ENCODE measurements around the gene APPL1.

The APPL1 gene

DNA sequence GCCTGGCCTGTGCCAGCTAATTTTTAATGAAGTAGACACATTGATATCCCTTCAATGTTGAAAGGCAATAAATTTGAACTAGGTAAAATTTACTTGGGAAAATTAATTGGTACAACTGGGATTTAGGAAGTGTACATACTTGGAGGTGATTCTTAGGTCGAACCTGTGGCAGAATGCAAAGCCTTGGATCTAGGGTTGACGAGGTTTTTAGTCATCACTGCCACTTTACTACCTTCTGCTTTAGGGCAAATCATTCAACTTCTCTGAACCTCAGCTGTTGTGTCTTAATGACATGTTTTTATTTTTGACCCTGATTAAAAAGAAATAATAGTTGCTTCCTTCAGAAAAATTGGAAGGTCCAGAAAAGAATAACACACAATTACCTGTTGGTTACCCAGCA is 2.5 kb downstream of the APPL1 start:
- no peaks in the 10 kb centered on the region for H3K4me1 ChIP-seq (ENCODE audit: control insufficient read depth, insufficient read depth, low read length)
- H3K36me3 ChIP-seq (ENCODE audit: control insufficient read depth, insufficient read depth, low read length): no peaks in the 10 kb centered on the region
- H3K27me3 ChIP-seq (ENCODE audit: control insufficient read depth, insufficient read depth, low read length): peaks cover 6% of the 10 kb centered on the region
- H3K4me3 ChIP-seq (ENCODE audit: low read depth, low read length): no peak overlapping the region
- H3K9me3 ChIP-seq (ENCODE audit: control insufficient read depth, insufficient read depth, low read length): no peaks in the 10 kb centered on the region
- no peak overlapping the region for H3K9ac ChIP-seq (ENCODE audit: low read depth, low read length)

GRCh38 chr3:57233799-57234198 is 6.3 kb downstream of the APPL1 start:
- Histone ChIP-seq H3K9me3 (ENCODE audit: control insufficient read depth, insufficient read depth, low read length) (no peaks in the 10 kb centered on the region), H3K27me3 (ENCODE audit: control insufficient read depth, insufficient read depth, low read length) (peaks cover 3% of the 10 kb centered on the region), H3K4me3 (ENCODE audit: low read depth, low read length) (no peak overlapping the region), H3K9ac (ENCODE audit: low read depth, low read length) (no peak overlapping the region), H3K36me3 (ENCODE audit: control insufficient read depth, insufficient read depth, low read length) (peaks cover 3% of the 10 kb centered on the region), H3K4me1 (ENCODE audit: control insufficient read depth, insufficient read depth, low read length) (no peaks in the 10 kb centered on the region)

DNA sequence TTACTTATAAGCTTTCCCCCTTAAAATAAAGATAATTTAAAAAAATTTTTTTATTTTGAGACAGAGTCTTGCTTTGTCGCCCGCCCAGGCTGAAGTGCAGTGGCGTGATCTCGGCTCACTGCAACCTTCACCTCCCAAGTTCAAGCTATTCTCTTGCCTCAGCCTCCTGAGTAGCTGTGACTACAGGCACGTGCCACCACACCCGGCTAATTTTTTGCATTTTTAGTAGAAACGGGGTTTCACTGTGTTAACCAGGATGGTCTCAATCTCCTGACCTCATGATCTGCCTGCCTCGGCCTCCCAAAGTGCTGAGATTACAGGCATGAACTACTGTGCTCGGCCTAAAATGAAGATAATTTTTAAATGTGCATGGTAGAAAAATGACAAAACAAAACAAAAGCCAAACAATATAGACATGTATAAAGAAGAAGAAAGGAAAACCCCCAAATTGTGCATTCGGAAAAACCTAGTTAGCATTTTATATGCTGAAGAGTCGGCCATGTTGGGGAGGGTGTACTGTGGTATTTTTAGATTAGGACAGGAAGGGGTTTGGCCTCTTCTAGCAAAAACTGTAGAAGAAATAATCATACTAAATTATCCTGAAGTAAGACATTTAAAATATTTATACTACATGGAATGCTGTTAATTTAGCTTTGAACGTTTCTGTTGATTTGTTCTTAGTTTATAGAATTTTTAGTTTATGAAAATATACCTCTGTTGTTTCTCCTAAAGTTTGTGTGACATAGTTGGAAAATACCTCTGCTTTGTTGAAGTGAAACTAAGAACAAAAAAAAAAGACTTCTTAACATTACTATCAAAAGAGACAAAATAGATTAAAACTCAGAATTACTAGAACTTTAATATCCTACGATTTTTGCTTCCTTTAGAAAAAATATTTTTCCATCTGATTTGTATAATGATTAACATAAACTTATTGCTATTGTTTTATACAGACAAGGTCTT is 7.4 kb downstream of the APPL1 start:
- Histone ChIP-seq H3K27me3 (ENCODE audit: control insufficient read depth, insufficient read depth, low read length) (no peaks in the 10 kb centered on the region), H3K9me3 (ENCODE audit: control insufficient read depth, insufficient read depth, low read length) (no peaks in the 10 kb centered on the region), H3K4me3 (ENCODE audit: low read depth, low read length) (no peak overlapping the region), H3K9ac (ENCODE audit: low read depth, low read length) (no peak overlapping the region), H3K4me1 (ENCODE audit: control insufficient read depth, insufficient read depth, low read length) (no peaks in the 10 kb centered on the region), H3K36me3 (ENCODE audit: control insufficient read depth, insufficient read depth, low read length) (peaks cover 3% of the 10 kb centered on the region)

DNA sequence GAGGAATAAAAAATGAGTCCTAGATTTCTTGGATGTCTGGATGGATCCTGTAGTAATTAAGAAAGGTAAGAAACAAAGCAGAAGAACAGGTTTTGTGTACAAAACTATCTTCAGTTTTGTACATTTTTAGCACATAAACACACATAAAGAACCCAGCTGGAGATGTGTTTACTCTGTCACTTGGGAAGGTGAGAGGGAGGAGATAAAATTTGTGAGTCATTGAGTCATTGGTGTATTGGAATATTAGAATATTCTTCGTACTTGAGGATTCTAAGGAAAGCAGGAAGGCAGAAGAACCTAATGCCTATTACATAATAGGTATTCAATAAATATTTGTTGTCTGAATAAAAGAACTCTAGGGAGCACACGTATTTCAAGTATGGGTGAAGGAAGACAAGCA is 17.4 kb downstream of the APPL1 start:
- no peak overlapping the region for H3K9ac ChIP-seq (ENCODE audit: low read depth, low read length)
- no peak overlapping the region for H3K4me3 ChIP-seq (ENCODE audit: low read depth, low read length)
- no peaks in the 10 kb centered on the region for H3K4me1 ChIP-seq (ENCODE audit: control insufficient read depth, insufficient read depth, low read length)
- H3K36me3 ChIP-seq (ENCODE audit: control insufficient read depth, insufficient read depth, low read length): peaks cover 2% of the 10 kb centered on the region
- no peaks in the 10 kb centered on the region for H3K27me3 ChIP-seq (ENCODE audit: control insufficient read depth, insufficient read depth, low read length)
- no peaks in the 10 kb centered on the region for H3K9me3 ChIP-seq (ENCODE audit: control insufficient read depth, insufficient read depth, low read length)

DNA sequence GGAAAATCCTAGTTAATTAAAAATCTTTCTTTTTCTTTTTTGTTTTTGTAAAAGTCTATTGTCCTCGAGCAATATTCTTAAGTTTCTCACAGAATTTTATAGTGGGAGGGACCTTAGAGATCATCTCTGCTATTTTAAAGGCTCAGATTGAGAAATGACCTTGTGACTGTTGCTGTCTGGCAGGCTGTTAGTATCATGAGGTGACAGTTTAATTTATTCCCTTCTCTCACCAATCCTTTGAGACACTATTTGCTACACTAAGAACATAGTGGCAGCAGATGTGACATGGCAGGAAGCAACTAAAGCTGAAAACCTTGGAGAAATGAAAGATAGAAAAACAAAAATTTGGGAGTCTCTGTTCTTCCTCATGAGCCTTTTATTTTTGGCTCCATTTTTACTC is 24.9 kb downstream of the APPL1 start:
- Histone ChIP-seq H3K9ac (ENCODE audit: low read depth, low read length) (no peak overlapping the region), H3K4me3 (ENCODE audit: low read depth, low read length) (no peak overlapping the region), H3K27me3 (ENCODE audit: control insufficient read depth, insufficient read depth, low read length) (no peaks in the 10 kb centered on the region), H3K4me1 (ENCODE audit: control insufficient read depth, insufficient read depth, low read length) (no peaks in the 10 kb centered on the region), H3K9me3 (ENCODE audit: control insufficient read depth, insufficient read depth, low read length) (no peaks in the 10 kb centered on the region), H3K36me3 (ENCODE audit: control insufficient read depth, insufficient read depth, low read length) (peaks cover 5% of the 10 kb centered on the region)

DNA sequence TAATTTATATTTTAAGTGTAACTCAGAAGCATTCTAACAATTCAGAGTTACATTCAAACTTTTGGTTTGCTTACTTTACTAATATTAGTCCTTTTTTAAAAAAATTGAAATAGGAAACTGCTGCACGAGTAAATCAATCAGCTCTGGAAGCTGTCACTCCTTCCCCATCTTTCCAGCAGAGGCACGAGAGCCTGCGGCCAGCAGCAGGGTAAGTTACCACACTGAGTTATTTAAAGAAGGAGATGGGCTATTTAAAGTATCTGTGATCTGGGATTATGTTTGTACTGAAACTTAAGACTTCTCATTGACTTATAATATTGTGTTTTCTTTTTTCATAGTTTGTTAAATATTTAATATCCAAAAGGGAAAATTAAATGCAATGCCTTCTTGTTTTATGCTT is 29.3 kb downstream of the APPL1 start:
- H3K9ac ChIP-seq (ENCODE audit: low read depth, low read length): no peak overlapping the region
- no peak overlapping the region for H3K4me3 ChIP-seq (ENCODE audit: low read depth, low read length)
- no peaks in the 10 kb centered on the region for H3K27me3 ChIP-seq (ENCODE audit: control insufficient read depth, insufficient read depth, low read length)
- no peaks in the 10 kb centered on the region for H3K9me3 ChIP-seq (ENCODE audit: control insufficient read depth, insufficient read depth, low read length)
- H3K36me3 ChIP-seq (ENCODE audit: control insufficient read depth, insufficient read depth, low read length): peaks cover 3% of the 10 kb centered on the region
- no peaks in the 10 kb centered on the region for H3K4me1 ChIP-seq (ENCODE audit: control insufficient read depth, insufficient read depth, low read length)

GRCh38 chr3:57257678-57258077 is 30.1 kb downstream of the APPL1 start:
- H3K4me1 ChIP-seq (ENCODE audit: control insufficient read depth, insufficient read depth, low read length): no peaks in the 10 kb centered on the region
- H3K36me3 ChIP-seq (ENCODE audit: control insufficient read depth, insufficient read depth, low read length): peaks cover 3% of the 10 kb centered on the region
- H3K9me3 ChIP-seq (ENCODE audit: control insufficient read depth, insufficient read depth, low read length): no peaks in the 10 kb centered on the region
- no peaks in the 10 kb centered on the region for H3K27me3 ChIP-seq (ENCODE audit: control insufficient read depth, insufficient read depth, low read length)
- no peak overlapping the region for H3K9ac ChIP-seq (ENCODE audit: low read depth, low read length)
- H3K4me3 ChIP-seq (ENCODE audit: low read depth, low read length): no peak overlapping the region

DNA sequence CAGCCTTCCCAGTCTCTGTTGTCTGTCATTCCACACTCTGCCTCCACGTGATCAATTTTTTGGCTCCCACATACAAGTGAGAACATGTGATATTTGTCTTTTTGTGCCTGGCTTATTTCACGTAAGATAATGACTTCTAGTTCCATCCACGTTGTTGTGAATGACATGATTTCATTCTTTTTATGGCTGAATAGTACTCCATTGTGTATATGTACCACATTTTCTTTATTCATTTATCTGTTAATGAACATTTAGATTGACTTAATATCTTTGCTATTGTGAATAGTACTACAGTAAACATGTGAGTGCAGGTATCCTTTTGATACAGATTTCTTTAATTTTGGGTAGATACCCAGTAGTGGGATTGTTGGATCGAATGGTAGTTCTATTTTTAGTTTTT is 33.6 kb downstream of the APPL1 start:
- Histone ChIP-seq H3K36me3 (ENCODE audit: control insufficient read depth, insufficient read depth, low read length) (no peaks in the 10 kb centered on the region), H3K9ac (ENCODE audit: low read depth, low read length) (no peak overlapping the region), H3K4me1 (ENCODE audit: control insufficient read depth, insufficient read depth, low read length) (no peaks in the 10 kb centered on the region), H3K4me3 (ENCODE audit: low read depth, low read length) (no peak overlapping the region), H3K27me3 (ENCODE audit: control insufficient read depth, insufficient read depth, low read length) (no peaks in the 10 kb centered on the region), H3K9me3 (ENCODE audit: control insufficient read depth, insufficient read depth, low read length) (no peaks in the 10 kb centered on the region)

DNA sequence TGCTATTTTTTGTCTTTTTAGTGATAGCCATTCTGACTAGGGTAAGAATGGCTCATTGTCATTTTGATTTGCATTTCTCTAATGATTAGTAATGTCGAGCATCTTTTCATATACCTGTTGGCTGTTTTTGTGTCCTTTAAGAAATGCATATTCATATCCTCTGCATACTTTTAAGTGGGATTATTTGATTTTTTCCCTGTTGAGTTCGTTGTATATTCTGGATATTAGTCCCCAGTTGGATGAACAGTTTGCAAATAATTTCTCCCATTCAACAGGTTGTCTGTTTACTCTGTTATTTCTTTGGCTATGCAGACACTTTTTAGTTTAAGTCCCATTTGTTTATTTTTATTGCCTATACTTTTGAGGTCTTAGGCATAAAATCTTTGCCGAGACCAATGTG is 34.4 kb downstream of the APPL1 start:
- no peak overlapping the region for H3K4me3 ChIP-seq (ENCODE audit: low read depth, low read length)
- no peaks in the 10 kb centered on the region for H3K36me3 ChIP-seq (ENCODE audit: control insufficient read depth, insufficient read depth, low read length)
- H3K27me3 ChIP-seq (ENCODE audit: control insufficient read depth, insufficient read depth, low read length): no peaks in the 10 kb centered on the region
- H3K9ac ChIP-seq (ENCODE audit: low read depth, low read length): no peak overlapping the region
- H3K4me1 ChIP-seq (ENCODE audit: control insufficient read depth, insufficient read depth, low read length): no peaks in the 10 kb centered on the region
- H3K9me3 ChIP-seq (ENCODE audit: control insufficient read depth, insufficient read depth, low read length): no peaks in the 10 kb centered on the region

DNA sequence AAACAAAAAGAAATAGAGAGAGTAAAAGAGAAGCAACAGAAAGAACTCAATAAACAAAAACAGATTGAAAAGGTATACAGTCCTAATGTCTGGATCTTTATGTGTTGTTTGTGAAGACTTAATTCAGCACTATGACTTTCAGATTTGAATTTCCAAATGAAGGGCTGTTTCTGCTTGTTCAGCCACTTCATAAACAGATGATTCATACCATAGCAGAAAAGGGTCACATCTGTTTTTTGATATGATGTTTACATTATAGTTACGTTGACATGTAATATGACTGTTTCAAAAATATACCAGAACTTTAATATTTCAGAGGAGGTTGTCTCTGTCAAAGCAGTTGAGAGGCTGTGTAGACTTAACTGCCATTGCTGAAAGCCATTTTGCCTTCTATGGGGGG is 40.9 kb downstream of the APPL1 start:
- Histone ChIP-seq H3K4me3 (ENCODE audit: low read depth, low read length) (no peak overlapping the region), H3K27me3 (ENCODE audit: control insufficient read depth, insufficient read depth, low read length) (no peaks in the 10 kb centered on the region), H3K4me1 (ENCODE audit: control insufficient read depth, insufficient read depth, low read length) (no peaks in the 10 kb centered on the region), H3K9ac (ENCODE audit: low read depth, low read length) (no peak overlapping the region), H3K9me3 (ENCODE audit: control insufficient read depth, insufficient read depth, low read length) (no peaks in the 10 kb centered on the region), H3K36me3 (ENCODE audit: control insufficient read depth, insufficient read depth, low read length) (no peaks in the 10 kb centered on the region)

DNA sequence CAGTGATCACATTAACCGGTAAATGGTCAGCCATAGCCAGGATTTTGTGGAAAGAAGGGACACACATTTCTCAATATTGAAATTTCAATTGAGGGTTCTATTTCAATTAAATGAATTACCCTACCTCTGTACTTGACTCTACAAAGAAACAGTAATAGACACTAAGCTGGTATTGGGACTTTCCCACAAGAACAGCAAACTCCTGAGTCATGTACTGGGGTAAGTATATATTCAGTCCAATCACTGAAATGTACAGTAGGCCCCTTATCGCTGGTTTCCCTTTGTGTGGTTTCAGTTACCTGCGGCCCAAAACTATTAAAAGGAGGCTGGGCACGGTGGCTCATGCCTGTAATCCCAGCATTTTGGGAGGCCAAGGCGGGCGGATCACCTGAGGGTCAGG is 47.3 kb downstream of the APPL1 start:
- Histone ChIP-seq H3K9me3 (ENCODE audit: control insufficient read depth, insufficient read depth, low read length) (no peaks in the 10 kb centered on the region), H3K36me3 (ENCODE audit: control insufficient read depth, insufficient read depth, low read length) (no peaks in the 10 kb centered on the region)

GRCh38 chr3:57275393-57275792 is 47.9 kb downstream of the APPL1 start:
- no peaks in the 10 kb centered on the region for H3K4me1 ChIP-seq (ENCODE audit: control insufficient read depth, insufficient read depth, low read length)
- H3K36me3 ChIP-seq (ENCODE audit: control insufficient read depth, insufficient read depth, low read length): no peaks in the 10 kb centered on the region
- H3K4me3 ChIP-seq (ENCODE audit: low read depth, low read length): no peak overlapping the region
- no peaks in the 10 kb centered on the region for H3K9me3 ChIP-seq (ENCODE audit: control insufficient read depth, insufficient read depth, low read length)
- H3K27me3 ChIP-seq (ENCODE audit: control insufficient read depth, insufficient read depth, low read length): no peaks in the 10 kb centered on the region
- no peak overlapping the region for H3K9ac ChIP-seq (ENCODE audit: low read depth, low read length)

More for the DNA sequence above, 47.3 kb downstream of the APPL1 start:
- Histone ChIP-seq H3K9ac (ENCODE audit: low read depth, low read length) (no peak overlapping the region), H3K27me3 (ENCODE audit: control insufficient read depth, insufficient read depth, low read length) (no peaks in the 10 kb centered on the region), H3K4me3 (ENCODE audit: low read depth, low read length) (no peak overlapping the region), H3K4me1 (ENCODE audit: control insufficient read depth, insufficient read depth, low read length) (no peaks in the 10 kb centered on the region)

Data from iPS-15b (cell line).